ENCODE measurements around the gene BMP7. TPM values are rescaled to one million over a fixed set of nuclear protein-coding genes. Genes with fewer than 3 reads are reported as not detected.

BMP7 gene
- total RNA-seq, 1 donor: not detected

DNA sequence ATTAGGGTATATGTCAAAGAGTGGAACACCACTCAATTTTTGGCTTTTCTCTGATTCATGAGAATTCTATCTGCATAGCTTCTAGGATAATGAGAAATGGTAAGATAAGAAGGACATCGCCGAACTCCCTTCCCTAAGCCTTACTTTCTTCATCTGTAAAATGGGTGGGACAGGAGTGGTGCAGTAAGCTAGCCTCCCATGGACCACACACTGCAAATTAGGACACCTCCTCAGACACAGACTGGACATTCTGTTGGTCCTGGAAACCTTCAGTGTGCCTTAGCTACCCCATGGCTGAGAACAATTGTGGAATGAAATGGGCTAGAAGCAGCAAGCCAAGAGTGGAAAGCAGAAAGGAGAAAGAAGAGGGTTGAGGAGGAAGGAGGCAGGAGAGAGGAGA lies 89.6 kb downstream of the BMP7 start:
- Histone ChIP-seq H3K9me3 (ENCODE audit: low read depth, low read length) (no peaks in the 10 kb centered on the region), H2AFZ (ENCODE audit: low read length) (no peak overlapping the region), H3K4me2 (ENCODE audit: insufficient read depth, low read length) (no peak overlapping the region), H3K27ac (ENCODE audit: low read depth, low read length) (no peak overlapping the region), H3K4me1 (ENCODE audit: insufficient read depth, low read length) (no peaks in the 10 kb centered on the region), H4K20me1 (ENCODE audit: insufficient read depth, low read length) (no peaks in the 10 kb centered on the region), H3K36me3 (ENCODE audit: insufficient read depth, low read length) (no peaks in the 10 kb centered on the region), H3K27me3 (ENCODE audit: insufficient read depth, low read length) (no peaks in the 10 kb centered on the region), H3K79me2 (ENCODE audit: insufficient read depth, low read length) (no peaks in the 10 kb centered on the region), H3K4me3 (ENCODE audit: insufficient read depth, low read length) (no peak overlapping the region)
- DNase-seq (ENCODE audit: insufficient read length, low spot score, missing footprints): no peak
- TF ChIP-seq, protein P1, sequence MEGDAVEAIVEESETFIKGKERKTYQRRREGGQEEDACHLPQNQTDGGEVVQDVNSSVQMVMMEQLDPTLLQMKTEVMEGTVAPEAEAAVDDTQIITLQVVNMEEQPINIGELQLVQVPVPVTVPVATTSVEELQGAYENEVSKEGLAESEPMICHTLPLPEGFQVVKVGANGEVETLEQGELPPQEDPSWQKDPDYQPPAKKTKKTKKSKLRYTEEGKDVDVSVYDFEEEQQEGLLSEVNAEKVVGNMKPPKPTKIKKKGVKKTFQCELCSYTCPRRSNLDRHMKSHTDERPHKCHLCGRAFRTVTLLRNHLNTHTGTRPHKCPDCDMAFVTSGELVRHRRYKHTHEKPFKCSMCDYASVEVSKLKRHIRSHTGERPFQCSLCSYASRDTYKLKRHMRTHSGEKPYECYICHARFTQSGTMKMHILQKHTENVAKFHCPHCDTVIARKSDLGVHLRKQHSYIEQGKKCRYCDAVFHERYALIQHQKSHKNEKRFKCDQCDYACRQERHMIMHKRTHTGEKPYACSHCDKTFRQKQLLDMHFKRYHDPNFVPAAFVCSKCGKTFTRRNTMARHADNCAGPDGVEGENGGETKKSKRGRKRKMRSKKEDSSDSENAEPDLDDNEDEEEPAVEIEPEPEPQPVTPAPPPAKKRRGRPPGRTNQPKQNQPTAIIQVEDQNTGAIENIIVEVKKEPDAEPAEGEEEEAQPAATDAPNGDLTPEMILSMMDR (IDR thresholded peaks at IDR 0.05; ENCODE audit: extremely low read depth, low read depth, low read length): no peak

GRCh38 chr20:57175397-57176010 lies 90.9 kb downstream of the BMP7 start:
- Histone ChIP-seq H3K36me3 (ENCODE audit: insufficient read depth, low read length) (no peaks in the 10 kb centered on the region), H3K27ac (ENCODE audit: low read depth, low read length) (no peak overlapping the region), H3K9me3 (ENCODE audit: low read depth, low read length) (no peaks in the 10 kb centered on the region), H3K27me3 (ENCODE audit: insufficient read depth, low read length) (no peaks in the 10 kb centered on the region), H4K20me1 (ENCODE audit: insufficient read depth, low read length) (no peaks in the 10 kb centered on the region), H2AFZ (ENCODE audit: low read length) (no peak overlapping the region), H3K4me2 (ENCODE audit: insufficient read depth, low read length) (no peak overlapping the region), H3K4me1 (ENCODE audit: insufficient read depth, low read length) (no peaks in the 10 kb centered on the region), H3K79me2 (ENCODE audit: insufficient read depth, low read length) (no peaks in the 10 kb centered on the region), H3K4me3 (ENCODE audit: insufficient read depth, low read length) (no peak overlapping the region)
- TF ChIP-seq, protein P1 (IDR thresholded peaks at IDR 0.05; ENCODE audit: extremely low read depth, low read depth, low read length): no peak
- no peak for DNase-seq (ENCODE audit: insufficient read length, low spot score, missing footprints)

DNA sequence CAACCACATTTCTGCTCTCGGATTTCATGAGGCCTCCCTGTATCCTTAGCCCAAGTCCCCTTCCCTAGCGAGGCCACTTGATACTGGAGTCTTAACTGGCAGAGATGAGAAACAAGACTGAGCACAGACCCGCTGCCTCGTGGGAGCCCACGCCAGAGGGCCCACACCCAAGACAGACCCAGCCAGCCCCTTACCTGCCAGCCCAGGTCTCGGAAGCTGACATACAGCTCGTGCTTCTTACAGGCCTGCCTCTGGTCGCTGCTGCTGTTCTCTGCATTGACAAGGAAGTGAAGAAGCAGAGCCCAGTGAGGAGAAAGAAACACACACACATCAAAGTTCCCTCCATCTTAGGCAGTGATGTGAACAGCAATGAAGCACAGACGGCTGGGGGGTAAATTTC lies 91.7 kb downstream of the BMP7 start:
- Histone ChIP-seq H3K27me3 (ENCODE audit: insufficient read depth, low read length) (no peaks in the 10 kb centered on the region), H4K20me1 (ENCODE audit: insufficient read depth, low read length) (no peaks in the 10 kb centered on the region), H3K4me2 (ENCODE audit: insufficient read depth, low read length) (no peak overlapping the region), H3K79me2 (ENCODE audit: insufficient read depth, low read length) (no peaks in the 10 kb centered on the region), H3K4me3 (ENCODE audit: insufficient read depth, low read length) (no peak overlapping the region), H2AFZ (ENCODE audit: low read length) (no peak overlapping the region), H3K27ac (ENCODE audit: low read depth, low read length) (no peak overlapping the region), H3K36me3 (ENCODE audit: insufficient read depth, low read length) (no peaks in the 10 kb centered on the region), H3K4me1 (ENCODE audit: insufficient read depth, low read length) (no peaks in the 10 kb centered on the region), H3K9me3 (ENCODE audit: low read depth, low read length) (no peaks in the 10 kb centered on the region)
- DNase-seq (ENCODE audit: insufficient read length, low spot score, missing footprints): no peak
- TF ChIP-seq, protein P1 (IDR thresholded peaks at IDR 0.05; ENCODE audit: extremely low read depth, low read depth, low read length): no peak

GRCh38 chr20:57173986-57174385 lies 92.5 kb downstream of the BMP7 start:
- Histone ChIP-seq H3K27ac (ENCODE audit: low read depth, low read length) (no peak overlapping the region), H3K27me3 (ENCODE audit: insufficient read depth, low read length) (no peaks in the 10 kb centered on the region), H3K79me2 (ENCODE audit: insufficient read depth, low read length) (no peaks in the 10 kb centered on the region), H3K9me3 (ENCODE audit: low read depth, low read length) (no peaks in the 10 kb centered on the region), H3K4me3 (ENCODE audit: insufficient read depth, low read length) (no peak overlapping the region), H3K4me2 (ENCODE audit: insufficient read depth, low read length) (no peak overlapping the region), H4K20me1 (ENCODE audit: insufficient read depth, low read length) (no peaks in the 10 kb centered on the region), H2AFZ (ENCODE audit: low read length) (no peak overlapping the region), H3K4me1 (ENCODE audit: insufficient read depth, low read length) (no peaks in the 10 kb centered on the region), H3K36me3 (ENCODE audit: insufficient read depth, low read length) (no peaks in the 10 kb centered on the region)
- TF ChIP-seq, protein P1 (IDR thresholded peaks at IDR 0.05; ENCODE audit: extremely low read depth, low read depth, low read length): no peak
- no peak for DNase-seq (ENCODE audit: insufficient read length, low spot score, missing footprints)

All from osteoblast (primary cell).